OCI-LY1 (cell line): ENCODE measurements around the gene MTG2.

Source experiments
- CTCF ChIP-seq: fragments of 200-600 bp; sonication (generic), shearing (Covaris generic); IDR thresholded peaks from 2 replicates; pipeline ENCODE4 v1.5.1; 2017; ENCODE audit warnings: mild to moderate bottlenecking, antibody characterized with exemption, low read length, moderate library complexity, mixed read lengths
- EZH2 ChIP-seq: fragments of 200-600 bp; sonication (generic), shearing (Covaris generic); IDR thresholded peaks from 2 replicates; pipeline ENCODE4 v1.8.0; 2017; ENCODE audit warnings: borderline replicate concordance, mixed run types, mild to moderate bottlenecking, antibody characterized with exemption, low read length, moderate library complexity, mixed read lengths

GRCh38 chr20:62234339-62234738 is 51.5 kb downstream of the MTG2 start:
- TF ChIP-seq CTCF (no peak), EZH2 (no peak)
